NB4 (cell line): ENCODE data around the gene HOXC5.

Source experiments
- CTCF ChIP-seq: IDR thresholded peaks from one replicate; pipeline ENCODE4 v1.5.1; 2012; ENCODE audit warnings: low read depth, low read length
- MAX ChIP-seq: IDR thresholded peaks from 2 replicates; pipeline ENCODE4 v1.6.1; 2011; ENCODE audit warnings: low read depth, low read length
- MYC ChIP-seq: IDR thresholded peaks from 2 replicates; pipeline ENCODE4 v1.6.1; 2011; ENCODE audit warnings: low read depth, low read length
- POLR2A ChIP-seq: IDR thresholded peaks from 2 replicates; pipeline ENCODE4 v1.6.1; 2011; ENCODE audit warnings: mild to moderate bottlenecking; ENCODE audit not compliant: insufficient read length; ENCODE audit errors: extremely low read depth

- no peak for TF ChIP-seq CTCF
- TF ChIP-seq POLR2A: no peak
- TF ChIP-seq MAX: no peak
- TF ChIP-seq MYC: no peak
Observed at GRCh38 chr12:54059668-54060067, 26.8 kb downstream of the HOXC5 start.
